ENCODE data around the gene GNB1L. TPM values are rescaled to one million over a fixed set of nuclear protein-coding genes. Genes with fewer than 3 reads are reported as not detected.

GNB1L gene
- total RNA-seq, 1 experiment from 2014 or later: 12.3 TPM

DNA sequence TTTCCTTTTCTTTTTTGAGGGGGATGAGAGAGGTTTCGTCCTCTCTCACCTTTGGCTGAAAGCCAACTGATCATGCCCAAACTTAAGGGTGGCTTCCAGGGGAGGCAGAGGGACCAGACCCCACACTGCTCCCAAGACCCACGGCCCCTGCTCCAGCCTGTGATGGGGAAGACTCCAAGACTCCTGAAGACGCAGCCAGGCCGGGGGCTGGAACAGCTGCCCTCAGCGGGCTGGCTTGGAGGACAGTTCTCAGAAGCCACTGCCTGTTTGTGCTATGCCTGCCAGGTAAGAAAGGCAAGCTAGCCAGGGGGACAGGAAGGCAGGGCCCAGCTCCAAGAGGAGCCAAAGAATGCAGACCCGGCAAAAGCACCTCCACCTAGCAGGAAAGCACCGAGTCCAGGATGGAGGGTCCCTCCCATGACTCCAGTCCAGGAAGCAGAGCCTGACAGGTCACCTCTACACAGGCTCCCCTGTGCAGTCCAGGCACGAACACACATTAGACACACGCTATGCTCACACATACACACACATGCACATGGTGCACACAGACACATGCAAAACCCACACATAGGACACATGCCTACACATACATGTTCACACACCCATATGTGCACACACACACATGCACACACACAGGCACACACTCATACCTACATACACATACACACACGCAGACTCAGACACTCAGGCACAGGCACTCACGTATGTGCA lies 31.3 kb downstream of the GNB1L start:
- Histone ChIP-seq H3K4me1 (peaks cover 36% of the 10 kb centered on the region), H3K4me3 (no peak overlapping the region), H3K36me3 (no peaks in the 10 kb centered on the region), H3K27ac (no peak overlapping the region), H3K9me3 (replicated peaks) (no peaks in the 10 kb centered on the region), H3K27me3 (no peaks in the 10 kb centered on the region)
- DNase-seq: peak in 1 of 2 experiments; percentile 2

DNA sequence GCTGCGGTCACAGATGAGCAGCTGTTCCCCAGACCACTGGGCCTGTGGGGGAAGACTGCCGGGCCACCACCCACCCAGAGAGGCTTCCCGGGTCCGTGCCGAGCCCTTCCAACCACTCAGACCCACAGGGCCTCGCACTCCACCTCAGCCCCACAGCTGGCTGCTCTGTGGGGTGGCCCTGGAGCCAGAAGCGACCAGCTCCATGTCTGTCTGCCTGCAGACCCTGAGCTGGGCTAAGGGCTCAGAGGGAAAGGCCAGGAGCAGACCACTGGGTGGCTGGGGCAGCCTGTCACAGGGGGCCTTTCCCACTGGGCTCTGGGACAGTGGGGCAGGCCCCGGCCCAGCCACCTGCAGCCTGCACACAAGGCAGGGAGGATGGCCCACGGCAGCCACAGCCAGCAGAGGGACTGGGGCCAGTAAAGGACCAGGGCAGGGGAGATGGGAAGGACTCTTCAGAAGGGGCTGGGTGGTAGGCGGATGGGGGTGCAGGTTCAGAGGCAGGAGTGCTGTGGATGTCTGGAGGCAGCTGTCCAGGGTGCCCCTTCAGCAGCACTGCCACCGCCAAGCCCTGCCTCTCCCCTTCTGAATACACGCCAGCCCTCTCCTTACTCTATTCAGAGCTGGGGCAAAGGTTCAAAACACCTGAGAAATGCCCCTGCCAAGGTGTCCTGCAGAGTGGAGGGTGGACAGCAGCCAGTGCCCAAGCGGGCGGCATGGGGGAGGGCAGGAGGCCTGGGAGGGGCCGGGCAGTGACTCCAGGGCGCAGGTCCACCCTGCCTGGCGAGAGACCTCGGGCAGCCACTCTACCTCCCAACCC lies 32.2 kb downstream of the GNB1L start:
- H3K27me3 ChIP-seq: no peaks in the 10 kb centered on the region
- no peak overlapping the region for H3K4me3 ChIP-seq
- peak; percentile 82 to 85 for DNase-seq
- H3K27ac ChIP-seq: no peak overlapping the region
- H3K9me3 ChIP-seq (replicated peaks): no peaks in the 10 kb centered on the region
- H3K4me1 ChIP-seq: peaks cover 36% of the 10 kb centered on the region
- no peaks in the 10 kb centered on the region for H3K36me3 ChIP-seq

DNA sequence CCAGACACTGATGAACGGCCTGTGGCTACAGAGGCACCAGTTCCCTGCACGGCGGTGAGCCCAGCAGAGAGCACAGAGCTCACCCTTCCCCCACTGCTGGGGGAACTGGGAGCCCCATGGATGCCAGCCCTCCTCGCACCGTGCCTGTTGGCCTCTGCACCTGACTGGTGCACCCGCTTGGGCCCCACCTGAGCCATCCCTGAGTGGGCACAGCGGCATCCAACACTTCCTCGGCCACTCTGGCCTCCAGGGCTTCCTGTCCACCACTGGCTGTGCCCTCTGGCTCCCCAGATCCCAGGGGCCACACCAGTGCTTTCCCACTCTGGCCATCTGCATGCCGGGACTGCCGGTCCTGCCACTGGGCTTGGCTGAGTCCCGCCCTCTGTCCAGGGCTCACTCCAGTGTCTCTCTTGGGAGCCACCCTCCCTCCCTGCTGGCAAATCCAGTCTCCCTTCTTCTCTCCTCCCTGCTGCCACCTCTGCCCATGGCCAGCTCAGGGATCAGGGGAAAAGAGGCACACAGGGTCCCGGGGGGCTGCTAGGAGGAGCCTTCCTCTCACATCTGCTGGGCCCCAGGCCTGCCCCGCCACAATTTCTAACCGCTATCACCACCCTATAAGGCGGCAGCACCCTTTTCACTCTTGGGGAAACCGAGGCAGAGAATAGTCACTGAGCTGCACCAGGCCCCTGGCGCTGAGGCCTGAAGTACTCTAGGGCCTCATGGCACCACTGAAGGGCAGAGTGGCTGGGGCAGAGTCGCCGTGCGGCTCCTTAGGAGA lies 33.0 kb downstream of the GNB1L start:
- Histone ChIP-seq H3K27ac (no peak overlapping the region), H3K4me1 (peaks cover 36% of the 10 kb centered on the region), H3K36me3 (no peaks in the 10 kb centered on the region), H3K27me3 (no peaks in the 10 kb centered on the region), H3K4me3 (no peak overlapping the region), H3K9me3 (replicated peaks) (no peaks in the 10 kb centered on the region)
- DNase-seq: peak in 1 of 2 experiments; percentile 2

DNA sequence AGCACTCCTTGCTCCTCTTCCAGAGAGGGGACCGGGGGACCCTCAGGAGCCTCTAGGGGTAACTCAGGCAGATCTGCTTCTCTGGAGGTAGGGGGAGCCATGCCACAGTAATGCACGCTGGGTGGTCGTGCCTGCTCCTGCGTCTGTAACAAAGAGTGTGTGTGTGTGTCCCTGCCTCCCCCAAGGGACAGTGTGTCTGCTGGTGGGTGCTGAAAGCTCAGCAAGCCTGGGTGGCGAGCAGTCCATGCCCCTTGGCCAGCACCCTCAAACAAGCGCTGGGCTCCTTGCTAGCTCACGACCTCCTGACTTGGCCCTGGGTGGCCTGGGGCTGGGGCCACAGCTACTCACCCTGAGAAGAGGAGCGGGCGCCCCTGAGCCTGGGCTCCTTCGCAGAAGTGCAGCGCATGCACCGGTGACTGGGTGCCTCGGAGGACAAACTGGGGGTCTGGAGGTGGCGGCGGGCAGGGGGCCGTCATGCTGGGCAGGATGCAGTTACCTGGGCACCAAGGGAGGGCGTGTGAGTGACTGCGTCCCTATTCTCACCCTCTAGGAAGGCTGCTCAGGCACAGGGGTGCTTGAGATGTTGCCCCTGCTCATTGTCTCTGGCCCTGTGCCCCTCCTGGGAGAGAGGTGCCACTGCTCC lies 33.7 kb downstream of the GNB1L start:
- H3K27me3 ChIP-seq: no peaks in the 10 kb centered on the region
- H3K9me3 ChIP-seq (replicated peaks): no peaks in the 10 kb centered on the region
- DNase-seq: peak in 1 of 2 experiments; percentile 10
- H3K27ac ChIP-seq: no peak overlapping the region
- H3K36me3 ChIP-seq: no peaks in the 10 kb centered on the region
- no peak overlapping the region for H3K4me3 ChIP-seq
- H3K4me1 ChIP-seq: peaks cover 36% of the 10 kb centered on the region

DNA sequence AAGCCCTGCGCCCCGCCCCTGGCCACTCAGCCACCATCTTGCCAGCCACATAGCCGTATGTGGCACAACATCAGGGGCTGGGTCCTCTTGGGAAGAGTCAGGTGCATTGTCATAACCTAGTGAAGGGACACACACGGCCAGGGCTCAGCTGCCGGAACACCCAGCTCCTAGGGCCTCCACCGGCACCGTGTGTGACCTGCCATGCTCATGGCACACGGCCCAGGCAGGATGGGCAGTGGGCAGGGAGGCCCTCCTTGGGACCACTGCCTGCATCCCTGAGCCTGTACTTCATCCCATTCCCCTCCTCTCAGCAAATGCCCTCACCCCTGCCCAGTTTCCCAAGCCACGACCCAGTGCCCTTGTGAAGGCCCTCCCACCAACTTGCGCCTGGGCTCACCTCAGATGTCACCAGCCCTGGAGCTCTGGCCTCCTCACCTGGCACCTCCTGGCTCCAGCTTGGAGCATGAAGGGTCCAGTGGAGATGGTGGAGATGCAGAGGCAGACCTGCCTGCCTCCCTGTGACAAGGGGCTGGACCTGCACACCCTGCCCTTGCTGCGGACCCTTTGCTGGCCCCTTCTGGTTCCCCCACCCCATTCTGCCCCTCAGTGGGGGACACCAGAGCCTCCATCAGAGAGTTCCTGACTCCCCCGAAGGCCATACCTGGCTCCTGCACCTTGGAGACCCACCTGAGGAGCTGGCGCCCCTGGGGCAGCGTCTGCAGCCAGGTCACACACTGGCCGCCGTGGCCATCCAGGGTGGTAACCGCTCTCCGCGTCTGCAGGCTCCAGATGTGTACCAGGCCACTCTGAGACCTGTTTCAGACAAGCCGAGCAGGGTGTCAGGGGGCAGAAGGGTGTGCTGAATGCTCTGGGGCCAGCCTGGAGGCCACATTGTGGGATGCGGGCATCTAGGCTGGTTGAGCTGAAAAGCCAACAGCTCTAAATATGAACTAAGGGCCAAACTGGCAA lies 34.5 kb downstream of the GNB1L start:
- no peaks in the 10 kb centered on the region for H3K27me3 ChIP-seq
- no peak overlapping the region for H3K4me3 ChIP-seq
- peak in 1 of 2 experiments; percentile 1 for DNase-seq

DNA sequence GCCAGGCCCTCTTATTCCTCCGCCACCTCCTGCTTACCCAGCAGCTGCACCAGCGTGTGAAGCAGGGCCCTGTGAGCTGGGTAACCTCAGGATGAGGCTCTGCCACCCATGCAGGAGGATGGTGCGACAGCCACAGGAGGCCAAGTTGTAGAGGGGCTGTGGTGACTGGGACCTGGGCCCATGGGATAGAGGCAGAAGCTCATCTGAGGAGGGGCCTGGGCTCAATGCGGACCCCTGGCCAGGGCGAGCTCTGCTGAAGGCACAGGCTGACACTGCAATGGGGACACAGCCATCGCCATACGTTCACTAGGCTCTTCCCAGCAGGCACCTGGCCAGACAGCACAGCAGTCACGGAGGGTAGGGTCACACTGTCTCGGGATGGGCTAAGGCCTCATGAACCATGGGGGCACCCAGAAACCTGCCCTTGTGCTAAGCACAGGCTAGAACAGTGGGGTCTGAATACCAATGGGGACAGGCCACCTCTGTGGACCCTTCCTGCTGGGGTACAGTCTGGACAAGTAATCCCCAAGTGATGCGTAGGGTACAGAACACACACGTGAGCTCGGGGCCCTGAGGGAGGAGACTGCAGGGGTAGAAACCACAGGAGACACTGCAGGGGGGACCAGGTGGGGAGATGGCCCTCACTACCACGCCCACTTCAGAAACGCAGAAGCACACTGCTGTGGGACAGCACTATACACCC lies 35.3 kb downstream of the GNB1L start:
- no peak overlapping the region for H3K4me3 ChIP-seq
- H3K4me1 ChIP-seq: peaks cover 28% of the 10 kb centered on the region
- no peaks in the 10 kb centered on the region for H3K9me3 ChIP-seq (replicated peaks)
- H3K27me3 ChIP-seq: no peaks in the 10 kb centered on the region
- H3K27ac ChIP-seq: no peak overlapping the region
- no peaks in the 10 kb centered on the region for H3K36me3 ChIP-seq
- DNase-seq: peak in 1 of 2 experiments; percentile 1

More for the DNA sequence above, 34.5 kb downstream of the GNB1L start:
- Histone ChIP-seq H3K4me1 (peaks cover 36% of the 10 kb centered on the region), H3K36me3 (no peaks in the 10 kb centered on the region), H3K27ac (no peak overlapping the region), H3K9me3 (replicated peaks) (no peaks in the 10 kb centered on the region)

DNA sequence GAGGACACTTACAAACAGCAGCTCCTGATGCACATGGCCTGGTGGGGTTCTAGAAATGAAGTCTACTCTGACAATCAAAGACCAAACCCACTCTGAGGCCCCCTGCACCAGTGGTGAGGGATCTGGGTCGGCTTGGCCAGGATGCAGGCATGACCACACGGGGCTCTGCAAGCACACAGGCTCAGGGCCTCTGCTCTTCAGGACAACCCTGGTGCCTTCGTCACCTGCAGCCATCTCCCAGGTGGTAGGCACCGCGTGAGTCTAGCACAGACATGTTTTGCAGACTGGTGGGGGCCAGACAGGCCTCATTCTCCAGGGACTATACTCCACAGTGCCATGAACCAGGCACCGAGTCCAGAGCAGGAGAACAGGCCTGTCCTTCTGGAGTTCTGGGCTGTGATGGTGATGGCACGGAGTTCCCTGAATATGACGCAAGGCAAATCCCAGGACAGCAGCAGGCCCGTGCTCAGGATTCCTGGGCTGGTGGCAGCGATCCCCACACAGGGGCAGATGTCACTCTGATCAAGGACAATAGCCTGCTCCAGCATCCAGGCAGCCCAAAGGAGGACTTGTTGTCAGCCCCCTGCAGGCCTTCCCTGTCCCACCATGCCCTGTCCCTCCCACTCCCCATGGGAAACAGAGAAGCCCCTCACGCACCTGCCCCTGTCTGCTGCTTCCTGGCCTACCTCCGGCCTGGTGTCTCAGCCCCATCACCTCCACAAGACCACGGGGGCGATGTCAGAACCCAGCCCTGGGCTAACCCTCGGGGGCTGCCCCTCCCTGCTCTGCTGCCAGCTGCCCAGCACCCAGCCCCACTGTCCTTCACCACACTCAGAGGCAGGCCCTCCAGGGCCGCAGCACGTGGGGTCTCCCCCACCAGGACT lies 36.1 kb downstream of the GNB1L start:
- peaks cover 20% of the 10 kb centered on the region for H3K4me1 ChIP-seq
- H3K9me3 ChIP-seq (replicated peaks): no peaks in the 10 kb centered on the region
- H3K4me3 ChIP-seq: no peak overlapping the region
- H3K36me3 ChIP-seq: no peaks in the 10 kb centered on the region; the same call in 1 of the 2 replicates
- peak in 1 of 2 experiments; percentile 2 for DNase-seq
- no peaks in the 10 kb centered on the region for H3K27me3 ChIP-seq
- no peak overlapping the region for H3K27ac ChIP-seq

DNA sequence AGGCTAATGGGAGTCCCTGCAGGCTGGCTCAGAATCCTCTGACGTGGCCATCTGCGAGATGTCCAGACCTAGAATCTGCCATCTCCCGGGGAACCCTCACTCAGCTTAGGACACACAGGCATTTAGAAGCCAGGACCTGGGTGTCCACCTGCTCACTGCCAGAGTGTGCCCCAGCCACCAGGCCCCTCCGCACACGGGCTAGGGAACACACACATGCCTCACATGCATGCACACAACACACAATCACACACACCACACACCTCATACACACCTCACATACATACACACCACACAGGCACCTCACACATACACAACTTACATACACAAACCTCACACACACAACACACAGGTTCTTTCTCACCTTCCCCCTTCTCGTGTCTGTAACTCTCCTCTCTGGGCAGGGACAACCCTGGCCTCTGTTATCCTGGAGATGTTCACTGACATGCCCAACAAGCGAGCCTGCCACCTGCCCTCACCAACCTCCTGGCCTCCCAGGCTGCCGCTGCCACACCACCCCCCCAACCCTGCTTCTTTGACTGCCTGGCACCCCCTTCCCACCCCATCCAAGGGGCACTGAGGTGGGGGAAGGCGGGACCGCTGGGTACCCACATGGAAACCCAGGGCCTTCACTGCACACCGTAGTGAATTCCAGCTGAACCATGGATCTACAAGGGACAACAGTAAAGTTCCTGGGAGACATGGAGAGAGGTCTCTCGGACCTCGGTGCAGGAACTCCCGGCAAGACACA lies 38.1 kb downstream of the GNB1L start:
- no peak for DNase-seq
- H3K27ac ChIP-seq: no peak overlapping the region
- H3K9me3 ChIP-seq (replicated peaks): no peaks in the 10 kb centered on the region
- H3K27me3 ChIP-seq: no peaks in the 10 kb centered on the region
- H3K4me1 ChIP-seq: peaks cover 10% of the 10 kb centered on the region
- H3K4me3 ChIP-seq: no peak overlapping the region
- H3K36me3 ChIP-seq: no peaks in the 10 kb centered on the region; the same call in 1 of the 2 replicates

DNA sequence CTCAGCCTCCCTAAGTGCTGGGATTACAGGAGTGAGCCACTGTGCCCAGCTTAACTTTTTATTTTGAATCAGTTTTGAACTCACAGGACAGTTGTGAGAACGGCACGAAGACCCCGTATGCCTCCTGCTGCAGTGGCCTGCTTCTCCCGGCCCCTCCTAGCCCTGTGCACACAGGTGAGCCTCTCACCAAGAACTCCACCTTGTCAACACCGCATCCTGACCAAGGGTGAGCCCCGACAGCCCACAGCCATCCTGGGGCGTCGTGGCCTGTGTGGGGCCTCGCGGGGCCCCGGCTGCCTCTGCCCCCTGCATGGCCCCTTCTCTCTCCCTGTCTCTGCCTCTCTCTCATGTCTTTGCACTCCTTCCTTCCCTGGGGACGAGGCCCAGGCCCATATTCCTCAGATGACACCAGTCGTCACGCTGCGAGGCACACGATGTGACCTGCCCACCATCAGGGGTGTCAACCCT lies 38.8 kb downstream of the GNB1L start:
- Histone ChIP-seq H3K4me3 (no peak overlapping the region), H3K27me3 (no peaks in the 10 kb centered on the region), H3K27ac (no peak overlapping the region), H3K9me3 (replicated peaks) (no peaks in the 10 kb centered on the region), H3K4me1 (peaks cover 15% of the 10 kb centered on the region), H3K36me3 (no peaks in the 10 kb centered on the region; the same call in 1 of the 2 replicates)
- DNase-seq: no peak

DNA sequence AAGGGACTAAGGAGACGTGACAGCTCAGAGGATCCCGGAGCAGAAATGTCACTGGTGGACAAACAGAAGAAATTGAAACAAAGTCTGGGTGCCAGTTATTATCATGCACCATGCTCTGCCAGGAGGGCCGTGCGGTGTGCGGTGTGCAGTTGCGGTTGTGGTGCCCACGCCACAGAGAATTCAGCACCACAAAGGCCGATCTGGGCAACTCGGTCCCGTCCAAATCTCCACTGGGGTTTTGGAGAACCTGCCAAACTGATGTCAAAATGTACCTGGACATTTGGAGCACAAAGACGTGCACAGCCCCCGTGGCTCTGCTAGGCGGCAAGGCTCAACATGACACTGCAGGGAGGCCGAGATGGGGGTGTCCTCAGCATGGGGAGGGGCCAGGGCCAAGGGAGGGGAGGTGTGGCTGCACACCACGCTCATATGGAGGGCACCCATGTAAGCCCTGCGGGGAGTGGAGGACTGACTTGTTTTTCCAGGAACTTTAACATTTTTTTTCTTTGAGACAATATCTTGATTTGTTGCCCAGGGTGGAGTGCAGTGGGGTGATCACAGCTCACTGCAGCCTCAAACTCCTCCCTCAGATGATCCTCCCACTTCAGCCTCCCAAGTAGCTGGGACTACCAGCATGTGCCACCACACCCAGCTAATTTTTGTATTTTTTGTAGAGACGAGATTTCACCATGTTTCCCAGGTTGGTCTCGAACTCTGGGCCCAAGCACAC lies 39.4 kb downstream of the GNB1L start:
- Histone ChIP-seq H3K27me3 (no peaks in the 10 kb centered on the region), H3K27ac (no peak overlapping the region), H3K36me3 (no peaks in the 10 kb centered on the region; the same call in 1 of the 2 replicates), H3K4me3 (no peak overlapping the region), H3K9me3 (replicated peaks) (no peaks in the 10 kb centered on the region), H3K4me1 (peaks cover 20% of the 10 kb centered on the region)
- DNase-seq: no peak

DNA sequence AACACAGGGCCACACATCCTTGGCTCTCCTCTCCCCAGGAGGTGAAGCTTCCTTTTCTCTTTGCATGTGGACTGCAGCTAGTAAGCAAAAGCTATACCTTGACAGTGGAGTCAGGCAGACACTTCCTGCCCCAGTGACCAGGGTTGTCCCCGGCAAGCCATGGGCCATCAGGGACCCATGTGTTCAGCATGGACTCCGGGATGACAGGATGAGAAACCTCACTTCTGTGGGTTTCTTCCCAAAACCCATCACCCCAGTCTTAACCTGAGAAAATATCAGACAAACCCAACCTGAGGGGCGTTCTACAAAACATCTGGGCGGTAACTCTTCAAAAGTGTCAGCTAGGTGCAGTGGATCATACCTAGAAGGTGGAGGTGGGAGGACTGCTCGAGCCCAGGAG lies 40.2 kb downstream of the GNB1L start:
- Histone ChIP-seq H3K27ac (no peak overlapping the region), H3K36me3 (no peaks in the 10 kb centered on the region; the same call in 1 of the 2 replicates), H3K9me3 (replicated peaks) (no peaks in the 10 kb centered on the region), H3K4me1 (peaks cover 20% of the 10 kb centered on the region), H3K27me3 (no peaks in the 10 kb centered on the region), H3K4me3 (no peak overlapping the region)
- DNase-seq: no peak

Data from SJCRH30 (cell line).